Measurements from ENCODE around the gene MED15.

DNA sequence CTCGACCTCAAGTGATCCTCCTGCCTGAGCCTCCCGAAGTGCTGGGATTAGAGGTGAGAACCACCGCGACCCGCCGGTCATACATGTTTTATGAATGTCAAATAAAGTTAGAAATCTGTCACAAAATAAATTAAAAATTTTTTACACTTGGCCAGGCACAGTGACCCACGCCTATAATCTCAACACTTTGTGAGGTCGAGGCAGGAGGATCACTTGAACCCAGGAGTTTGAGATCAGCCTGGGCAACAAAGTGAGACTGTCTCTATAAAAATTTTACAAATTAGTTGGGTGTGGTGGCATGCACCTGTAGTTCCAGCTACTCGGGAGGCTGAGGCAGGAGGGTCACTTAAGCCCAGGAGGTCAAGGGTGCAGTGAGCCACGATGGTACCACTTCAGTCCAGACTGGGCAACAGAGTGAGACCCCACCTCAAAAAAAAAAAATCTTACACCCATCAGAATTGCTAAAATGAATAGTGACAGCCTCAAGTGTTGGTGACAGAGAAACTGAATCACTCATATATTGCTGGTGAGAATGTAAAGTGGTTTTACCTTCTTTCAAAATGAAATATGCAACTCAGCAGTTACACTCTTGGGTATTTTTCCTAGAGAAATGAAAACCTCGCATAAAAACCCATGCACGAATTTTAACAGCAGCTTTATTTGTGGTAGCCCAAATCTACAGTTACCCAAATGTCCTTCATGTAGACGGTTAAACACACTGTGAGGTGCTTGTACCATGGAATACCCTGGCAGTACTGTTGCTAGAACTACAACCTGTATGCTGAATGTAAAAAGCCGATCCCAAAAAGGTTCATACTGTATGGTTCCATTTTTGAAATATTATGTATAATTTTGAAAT is 55.4 kb downstream of the MED15 start:
- TF ChIP-seq, protein P1, sequence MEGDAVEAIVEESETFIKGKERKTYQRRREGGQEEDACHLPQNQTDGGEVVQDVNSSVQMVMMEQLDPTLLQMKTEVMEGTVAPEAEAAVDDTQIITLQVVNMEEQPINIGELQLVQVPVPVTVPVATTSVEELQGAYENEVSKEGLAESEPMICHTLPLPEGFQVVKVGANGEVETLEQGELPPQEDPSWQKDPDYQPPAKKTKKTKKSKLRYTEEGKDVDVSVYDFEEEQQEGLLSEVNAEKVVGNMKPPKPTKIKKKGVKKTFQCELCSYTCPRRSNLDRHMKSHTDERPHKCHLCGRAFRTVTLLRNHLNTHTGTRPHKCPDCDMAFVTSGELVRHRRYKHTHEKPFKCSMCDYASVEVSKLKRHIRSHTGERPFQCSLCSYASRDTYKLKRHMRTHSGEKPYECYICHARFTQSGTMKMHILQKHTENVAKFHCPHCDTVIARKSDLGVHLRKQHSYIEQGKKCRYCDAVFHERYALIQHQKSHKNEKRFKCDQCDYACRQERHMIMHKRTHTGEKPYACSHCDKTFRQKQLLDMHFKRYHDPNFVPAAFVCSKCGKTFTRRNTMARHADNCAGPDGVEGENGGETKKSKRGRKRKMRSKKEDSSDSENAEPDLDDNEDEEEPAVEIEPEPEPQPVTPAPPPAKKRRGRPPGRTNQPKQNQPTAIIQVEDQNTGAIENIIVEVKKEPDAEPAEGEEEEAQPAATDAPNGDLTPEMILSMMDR (IDR thresholded peaks at IDR 0.05): no peak
- TF ChIP-seq POLR2AphosphoS5 (IDR thresholded peaks at IDR 0.05): no peak
- no peak for TF ChIP-seq POLR2A (IDR thresholded peaks at IDR 0.05)
